ENCODE measurements around the gene NMRAL1. TPM values are rescaled to one million over a fixed set of nuclear protein-coding genes. Genes with fewer than 3 reads are reported as not detected.

Gene NMRAL1
- total RNA-seq (2014; rRNA removed; shearing (Covaris generic)) = 51.8 and 61.7 TPM in 2 replicates
- 50.4 and 50.7 TPM in 2 replicates for polyA plus RNA-seq (2016; fragmentation: Nextera tagmentation; extraction: Ambion mirVana)
- long read RNA-seq, transcript NMRAL1-202 (6 exons, 1,233 nt) = major isoform, 31 of 58 reads
- long read RNA-seq, transcript NMRAL1-201 (6 exons, 1,376 nt) = minor isoform, 9 of 58 reads
- long read RNA-seq, partial matches to known transcripts = 5 of 58 reads
- long read RNA-seq, other reads (novel, unspliced or antisense) = 9 of 58 reads

DNA sequence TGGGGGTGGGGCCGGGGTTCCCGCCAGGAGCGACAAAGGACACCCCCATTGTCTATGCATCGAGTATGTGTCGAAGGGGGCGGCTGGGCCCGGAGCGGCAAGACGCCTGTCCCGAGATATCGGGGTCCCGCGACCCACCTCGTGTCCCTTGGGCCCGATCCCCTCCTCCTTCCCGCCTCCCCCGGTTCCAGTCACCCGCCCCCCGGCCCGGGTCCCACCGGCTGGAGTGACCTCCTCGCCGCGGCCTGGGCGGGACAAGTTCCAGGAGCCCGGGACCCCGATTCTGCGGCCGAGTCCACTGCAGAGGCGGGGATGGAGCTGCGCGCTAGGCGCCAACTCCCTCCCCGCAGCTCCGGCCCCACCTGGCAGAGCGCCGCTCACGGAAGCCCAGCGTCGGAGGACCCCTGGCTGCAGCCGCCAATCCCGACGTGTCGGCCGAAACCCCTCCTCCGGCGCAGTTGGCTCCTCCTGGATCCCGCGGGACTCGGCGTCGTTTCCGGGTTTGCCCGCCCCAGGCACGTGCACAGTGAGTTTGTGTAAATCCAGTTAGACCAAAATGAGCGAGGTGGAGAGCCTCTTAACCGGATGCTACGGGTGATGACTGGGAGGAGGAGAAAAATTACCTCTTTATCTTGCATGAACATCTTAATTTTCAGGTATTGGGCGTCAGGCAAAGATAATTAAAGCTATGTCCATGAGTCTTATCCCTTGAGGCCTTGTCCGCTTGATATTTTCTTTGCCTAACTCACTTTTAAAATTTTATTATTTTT, at the start of gene NMRAL1:
TSS of gene NMRAL1 (minus strand) at position 434 of the 770 bp plus-strand sequence. CDS start 493 bp downstream, outside the sequence.
- DNase-seq (ENCODE audit: low spot score) (peak; percentile 98), ATAC-seq (peak; percentile 78)
- peaks cover 35% of the 10 kb centered on the region for H3K79me2 ChIP-seq (replicated peaks; ENCODE audit: insufficient read depth)
- peak within 1 kb of the TSS; percentile 81 for H3K27ac ChIP-seq (ENCODE audit: low read depth)
- peak within 1 kb of the TSS; percentile 94 for H3K4me2 ChIP-seq
- H3K9me2 ChIP-seq (ENCODE audit: insufficient read depth) = no peaks in the 10 kb centered on the region
- H3K9me3 Mint-ChIP-seq = peaks cover 18% of the 10 kb centered on the region
- peak within 1 kb of the TSS; percentile 93 for H3K4me3 ChIP-seq
- H3K27me3 ChIP-seq (ENCODE audit: insufficient read depth) = peaks cover 13% of the 10 kb centered on the region
- peaks cover 13% of the 10 kb centered on the region for H3K4me1 Mint-ChIP-seq
- peaks cover 11% of the 10 kb centered on the region; the same call in 1 of the 2 replicates for H3K36me3 ChIP-seq (ENCODE audit: insufficient read depth)
- peak within 1 kb of the TSS; percentile 65; the same call in 1 of the 2 replicates for H3K27ac Mint-ChIP-seq
- H4K20me1 ChIP-seq (replicated peaks; ENCODE audit: insufficient read depth) = no peaks in the 10 kb centered on the region
- peaks cover 6% of the 10 kb centered on the region for H3K4me1 ChIP-seq (ENCODE audit: insufficient read depth)
- H3K4me3 Mint-ChIP-seq = peak within 1 kb of the TSS; percentile 81
- H3F3A ChIP-seq (replicated peaks; ENCODE audit: low read depth) = peaks cover 20% of the 10 kb centered on the region
- peaks cover 20% of the 10 kb centered on the region for H3K27me3 Mint-ChIP-seq (ENCODE audit: insufficient read depth, low read depth, poor library complexity)
- H3K36me3 Mint-ChIP-seq (ENCODE audit: low read depth) = peaks cover 30% of the 10 kb centered on the region
- peak within 1 kb of the TSS; percentile 74; the same call in 1 of the 2 replicates for H2AFZ ChIP-seq
- TF ChIP-seq, protein P1, sequence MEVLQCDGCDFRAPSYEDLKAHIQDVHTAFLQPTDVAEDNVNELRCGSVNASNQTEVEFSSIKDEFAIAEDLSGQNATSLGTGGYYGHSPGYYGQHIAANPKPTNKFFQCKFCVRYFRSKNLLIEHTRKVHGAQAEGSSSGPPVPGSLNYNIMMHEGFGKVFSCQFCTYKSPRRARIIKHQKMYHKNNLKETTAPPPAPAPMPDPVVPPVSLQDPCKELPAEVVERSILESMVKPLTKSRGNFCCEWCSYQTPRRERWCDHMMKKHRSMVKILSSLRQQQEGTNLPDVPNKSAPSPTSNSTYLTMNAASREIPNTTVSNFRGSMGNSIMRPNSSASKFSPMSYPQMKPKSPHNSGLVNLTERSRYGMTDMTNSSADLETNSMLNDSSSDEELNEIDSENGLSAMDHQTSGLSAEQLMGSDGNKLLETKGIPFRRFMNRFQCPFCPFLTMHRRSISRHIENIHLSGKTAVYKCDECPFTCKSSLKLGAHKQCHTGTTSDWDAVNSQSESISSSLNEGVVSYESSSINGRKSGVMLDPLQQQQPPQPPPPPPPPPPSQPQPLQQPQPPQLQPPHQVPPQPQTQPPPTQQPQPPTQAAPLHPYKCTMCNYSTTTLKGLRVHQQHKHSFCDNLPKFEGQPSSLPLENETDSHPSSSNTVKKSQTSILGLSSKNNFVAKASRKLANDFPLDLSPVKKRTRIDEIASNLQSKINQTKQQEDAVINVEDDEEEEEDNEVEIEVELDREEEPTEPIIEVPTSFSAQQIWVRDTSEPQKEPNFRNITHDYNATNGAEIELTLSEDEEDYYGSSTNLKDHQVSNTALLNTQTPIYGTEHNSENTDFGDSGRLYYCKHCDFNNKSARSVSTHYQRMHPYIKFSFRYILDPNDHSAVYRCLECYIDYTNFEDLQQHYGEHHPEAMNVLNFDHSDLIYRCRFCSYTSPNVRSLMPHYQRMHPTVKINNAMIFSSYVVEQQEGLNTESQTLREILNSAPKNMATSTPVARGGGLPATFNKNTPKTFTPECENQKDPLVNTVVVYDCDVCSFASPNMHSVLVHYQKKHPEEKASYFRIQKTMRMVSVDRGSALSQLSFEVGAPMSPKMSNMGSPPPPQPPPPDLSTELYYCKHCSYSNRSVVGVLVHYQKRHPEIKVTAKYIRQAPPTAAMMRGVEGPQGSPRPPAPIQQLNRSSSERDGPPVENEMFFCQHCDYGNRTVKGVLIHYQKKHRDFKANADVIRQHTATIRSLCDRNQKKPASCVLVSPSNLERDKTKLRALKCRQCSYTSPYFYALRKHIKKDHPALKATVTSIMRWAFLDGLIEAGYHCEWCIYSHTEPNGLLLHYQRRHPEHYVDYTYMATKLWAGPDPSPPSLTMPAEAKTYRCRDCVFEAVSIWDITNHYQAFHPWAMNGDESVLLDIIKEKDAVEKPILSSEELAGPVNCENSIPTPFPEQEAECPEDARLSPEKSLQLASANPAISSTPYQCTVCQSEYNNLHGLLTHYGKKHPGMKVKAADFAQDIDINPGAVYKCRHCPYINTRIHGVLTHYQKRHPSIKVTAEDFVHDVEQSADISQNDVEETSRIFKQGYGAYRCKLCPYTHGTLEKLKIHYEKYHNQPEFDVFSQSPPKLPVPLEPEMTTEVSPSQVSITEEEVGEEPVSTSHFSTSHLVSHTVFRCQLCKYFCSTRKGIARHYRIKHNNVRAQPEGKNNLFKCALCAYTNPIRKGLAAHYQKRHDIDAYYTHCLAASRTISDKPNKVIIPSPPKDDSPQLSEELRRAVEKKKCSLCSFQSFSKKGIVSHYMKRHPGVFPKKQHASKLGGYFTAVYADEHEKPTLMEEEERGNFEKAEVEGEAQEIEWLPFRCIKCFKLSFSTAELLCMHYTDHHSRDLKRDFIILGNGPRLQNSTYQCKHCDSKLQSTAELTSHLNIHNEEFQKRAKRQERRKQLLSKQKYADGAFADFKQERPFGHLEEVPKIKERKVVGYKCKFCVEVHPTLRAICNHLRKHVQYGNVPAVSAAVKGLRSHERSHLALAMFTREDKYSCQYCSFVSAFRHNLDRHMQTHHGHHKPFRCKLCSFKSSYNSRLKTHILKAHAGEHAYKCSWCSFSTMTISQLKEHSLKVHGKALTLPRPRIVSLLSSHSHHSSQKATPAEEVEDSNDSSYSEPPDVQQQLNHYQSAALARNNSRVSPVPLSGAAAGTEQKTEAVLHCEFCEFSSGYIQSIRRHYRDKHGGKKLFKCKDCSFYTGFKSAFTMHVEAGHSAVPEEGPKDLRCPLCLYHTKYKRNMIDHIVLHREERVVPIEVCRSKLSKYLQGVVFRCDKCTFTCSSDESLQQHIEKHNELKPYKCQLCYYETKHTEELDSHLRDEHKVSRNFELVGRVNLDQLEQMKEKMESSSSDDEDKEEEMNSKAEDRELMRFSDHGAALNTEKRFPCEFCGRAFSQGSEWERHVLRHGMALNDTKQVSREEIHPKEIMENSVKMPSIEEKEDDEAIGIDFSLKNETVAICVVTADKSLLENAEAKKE (CRISPR knock-in tag; IDR thresholded peaks at IDR 0.05) = no peak
- TF ChIP-seq, protein P2, sequence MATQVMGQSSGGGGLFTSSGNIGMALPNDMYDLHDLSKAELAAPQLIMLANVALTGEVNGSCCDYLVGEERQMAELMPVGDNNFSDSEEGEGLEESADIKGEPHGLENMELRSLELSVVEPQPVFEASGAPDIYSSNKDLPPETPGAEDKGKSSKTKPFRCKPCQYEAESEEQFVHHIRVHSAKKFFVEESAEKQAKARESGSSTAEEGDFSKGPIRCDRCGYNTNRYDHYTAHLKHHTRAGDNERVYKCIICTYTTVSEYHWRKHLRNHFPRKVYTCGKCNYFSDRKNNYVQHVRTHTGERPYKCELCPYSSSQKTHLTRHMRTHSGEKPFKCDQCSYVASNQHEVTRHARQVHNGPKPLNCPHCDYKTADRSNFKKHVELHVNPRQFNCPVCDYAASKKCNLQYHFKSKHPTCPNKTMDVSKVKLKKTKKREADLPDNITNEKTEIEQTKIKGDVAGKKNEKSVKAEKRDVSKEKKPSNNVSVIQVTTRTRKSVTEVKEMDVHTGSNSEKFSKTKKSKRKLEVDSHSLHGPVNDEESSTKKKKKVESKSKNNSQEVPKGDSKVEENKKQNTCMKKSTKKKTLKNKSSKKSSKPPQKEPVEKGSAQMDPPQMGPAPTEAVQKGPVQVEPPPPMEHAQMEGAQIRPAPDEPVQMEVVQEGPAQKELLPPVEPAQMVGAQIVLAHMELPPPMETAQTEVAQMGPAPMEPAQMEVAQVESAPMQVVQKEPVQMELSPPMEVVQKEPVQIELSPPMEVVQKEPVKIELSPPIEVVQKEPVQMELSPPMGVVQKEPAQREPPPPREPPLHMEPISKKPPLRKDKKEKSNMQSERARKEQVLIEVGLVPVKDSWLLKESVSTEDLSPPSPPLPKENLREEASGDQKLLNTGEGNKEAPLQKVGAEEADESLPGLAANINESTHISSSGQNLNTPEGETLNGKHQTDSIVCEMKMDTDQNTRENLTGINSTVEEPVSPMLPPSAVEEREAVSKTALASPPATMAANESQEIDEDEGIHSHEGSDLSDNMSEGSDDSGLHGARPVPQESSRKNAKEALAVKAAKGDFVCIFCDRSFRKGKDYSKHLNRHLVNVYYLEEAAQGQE (IDR thresholded peaks at IDR 0.05; ENCODE audit: unreplicated experiment) = no peak
- TF ChIP-seq NANOG (IDR thresholded peaks at IDR 0.05; ENCODE audit: borderline replicate concordance) (no peak), ZNF114 (CRISPR knock-in tag; IDR thresholded peaks at IDR 0.05) (no peak), JUNB (IDR thresholded peaks at IDR 0.05; ENCODE audit: unreplicated experiment) (no peak), ZNF331 (CRISPR knock-in tag; IDR thresholded peaks at IDR 0.05; ENCODE audit: low read depth) (no peak), CREB1 (CRISPR knock-in tag; IDR thresholded peaks at IDR 0.05; ENCODE audit: low read depth) (peak; percentile 69), STAT1 (IDR thresholded peaks at IDR 0.05; ENCODE audit: unreplicated experiment) (no peak), POLR2AphosphoS5 (IDR thresholded peaks at IDR 0.05; ENCODE audit: low read depth) (peak; percentile 79), EZH2 (IDR thresholded peaks at IDR 0.05; ENCODE audit: low read depth, unreplicated experiment) (no peak)
- TF ChIP-seq, protein P3, sequence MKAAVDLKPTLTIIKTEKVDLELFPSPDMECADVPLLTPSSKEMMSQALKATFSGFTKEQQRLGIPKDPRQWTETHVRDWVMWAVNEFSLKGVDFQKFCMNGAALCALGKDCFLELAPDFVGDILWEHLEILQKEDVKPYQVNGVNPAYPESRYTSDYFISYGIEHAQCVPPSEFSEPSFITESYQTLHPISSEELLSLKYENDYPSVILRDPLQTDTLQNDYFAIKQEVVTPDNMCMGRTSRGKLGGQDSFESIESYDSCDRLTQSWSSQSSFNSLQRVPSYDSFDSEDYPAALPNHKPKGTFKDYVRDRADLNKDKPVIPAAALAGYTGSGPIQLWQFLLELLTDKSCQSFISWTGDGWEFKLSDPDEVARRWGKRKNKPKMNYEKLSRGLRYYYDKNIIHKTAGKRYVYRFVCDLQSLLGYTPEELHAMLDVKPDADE (IDR thresholded peaks at IDR 0.05) = peak; percentile 14; the same call in 1 of the 2 replicates
- TF ChIP-seq, protein P4, sequence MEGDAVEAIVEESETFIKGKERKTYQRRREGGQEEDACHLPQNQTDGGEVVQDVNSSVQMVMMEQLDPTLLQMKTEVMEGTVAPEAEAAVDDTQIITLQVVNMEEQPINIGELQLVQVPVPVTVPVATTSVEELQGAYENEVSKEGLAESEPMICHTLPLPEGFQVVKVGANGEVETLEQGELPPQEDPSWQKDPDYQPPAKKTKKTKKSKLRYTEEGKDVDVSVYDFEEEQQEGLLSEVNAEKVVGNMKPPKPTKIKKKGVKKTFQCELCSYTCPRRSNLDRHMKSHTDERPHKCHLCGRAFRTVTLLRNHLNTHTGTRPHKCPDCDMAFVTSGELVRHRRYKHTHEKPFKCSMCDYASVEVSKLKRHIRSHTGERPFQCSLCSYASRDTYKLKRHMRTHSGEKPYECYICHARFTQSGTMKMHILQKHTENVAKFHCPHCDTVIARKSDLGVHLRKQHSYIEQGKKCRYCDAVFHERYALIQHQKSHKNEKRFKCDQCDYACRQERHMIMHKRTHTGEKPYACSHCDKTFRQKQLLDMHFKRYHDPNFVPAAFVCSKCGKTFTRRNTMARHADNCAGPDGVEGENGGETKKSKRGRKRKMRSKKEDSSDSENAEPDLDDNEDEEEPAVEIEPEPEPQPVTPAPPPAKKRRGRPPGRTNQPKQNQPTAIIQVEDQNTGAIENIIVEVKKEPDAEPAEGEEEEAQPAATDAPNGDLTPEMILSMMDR (conservative IDR thresholded peaks at IDR 0.05; ENCODE audit: low read depth in 2 of 2) = peak in 1 of 2 experiments; percentile 18; a peak in 1 of 4 replicates

All from GM23338 (cell line).